ENCODE data around the gene NUF2.

The NUF2 gene

DNA sequence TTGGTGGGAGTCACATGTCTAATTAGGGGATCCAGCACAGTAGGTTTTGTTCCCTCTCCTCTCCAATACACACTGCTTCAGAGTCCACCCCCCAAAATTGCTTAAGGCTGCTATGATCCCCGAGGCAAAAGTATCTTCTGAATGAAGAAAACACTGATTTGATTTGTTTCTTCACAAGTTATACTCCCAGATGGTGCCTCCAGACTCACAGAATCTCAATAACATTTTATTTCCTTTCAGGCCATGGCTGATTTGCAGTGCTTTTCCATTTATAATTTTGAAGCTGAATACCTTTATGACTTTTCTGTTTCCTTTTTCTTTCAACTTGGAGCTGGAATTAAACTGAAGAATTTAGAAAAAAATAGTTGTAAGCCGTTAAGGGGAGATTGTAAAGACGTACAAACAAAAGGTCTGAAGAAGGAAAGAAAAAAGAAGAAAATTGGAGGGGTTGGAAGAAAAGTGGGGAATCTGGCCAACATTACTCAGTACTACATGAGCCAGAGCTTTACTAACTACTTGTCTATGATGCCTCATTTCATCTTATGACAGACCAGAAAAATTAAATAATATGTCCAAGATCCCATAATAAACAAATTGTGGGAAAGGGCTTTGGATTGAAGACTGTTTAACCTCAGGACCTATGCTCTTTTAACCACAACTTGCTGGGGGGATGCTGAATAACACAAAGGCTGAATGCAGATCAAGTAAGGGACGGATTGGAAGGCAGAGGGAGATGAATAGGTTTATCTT is 75.9 kb downstream of the NUF2 start:
- TF ChIP-seq, protein P1, sequence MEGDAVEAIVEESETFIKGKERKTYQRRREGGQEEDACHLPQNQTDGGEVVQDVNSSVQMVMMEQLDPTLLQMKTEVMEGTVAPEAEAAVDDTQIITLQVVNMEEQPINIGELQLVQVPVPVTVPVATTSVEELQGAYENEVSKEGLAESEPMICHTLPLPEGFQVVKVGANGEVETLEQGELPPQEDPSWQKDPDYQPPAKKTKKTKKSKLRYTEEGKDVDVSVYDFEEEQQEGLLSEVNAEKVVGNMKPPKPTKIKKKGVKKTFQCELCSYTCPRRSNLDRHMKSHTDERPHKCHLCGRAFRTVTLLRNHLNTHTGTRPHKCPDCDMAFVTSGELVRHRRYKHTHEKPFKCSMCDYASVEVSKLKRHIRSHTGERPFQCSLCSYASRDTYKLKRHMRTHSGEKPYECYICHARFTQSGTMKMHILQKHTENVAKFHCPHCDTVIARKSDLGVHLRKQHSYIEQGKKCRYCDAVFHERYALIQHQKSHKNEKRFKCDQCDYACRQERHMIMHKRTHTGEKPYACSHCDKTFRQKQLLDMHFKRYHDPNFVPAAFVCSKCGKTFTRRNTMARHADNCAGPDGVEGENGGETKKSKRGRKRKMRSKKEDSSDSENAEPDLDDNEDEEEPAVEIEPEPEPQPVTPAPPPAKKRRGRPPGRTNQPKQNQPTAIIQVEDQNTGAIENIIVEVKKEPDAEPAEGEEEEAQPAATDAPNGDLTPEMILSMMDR (conservative IDR thresholded peaks at IDR 0.05; ENCODE audit: control insufficient read depth, insufficient read depth, low read depth, low read length): no peak
- no peak for DNase-seq (ENCODE audit: low read depth)
- no peak overlapping the region for H3K4me3 ChIP-seq (ENCODE audit: control insufficient read depth, low read depth, low read length)

DNA sequence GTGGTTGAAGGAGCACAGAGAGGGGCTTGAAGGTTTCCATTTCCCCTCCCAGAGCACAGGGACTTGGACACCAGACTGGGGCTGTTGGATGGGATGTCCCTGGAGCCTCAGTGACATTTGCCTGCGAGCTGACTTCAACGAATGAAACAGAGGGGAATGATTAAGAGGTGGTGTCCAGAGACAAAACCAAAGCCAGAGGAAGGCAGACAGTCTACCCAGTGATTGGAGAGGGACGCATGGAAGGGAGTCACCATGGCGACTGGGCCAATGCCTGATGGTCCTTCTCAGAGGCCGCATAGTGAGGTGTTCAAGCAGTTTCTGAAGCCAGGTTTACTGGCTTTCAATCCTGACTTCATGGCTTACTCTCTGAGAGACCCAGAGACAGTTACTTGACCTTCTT is 77.2 kb downstream of the NUF2 start:
- no peak for DNase-seq (ENCODE audit: low read depth)
- TF ChIP-seq, protein P1 (conservative IDR thresholded peaks at IDR 0.05; ENCODE audit: control insufficient read depth, insufficient read depth, low read depth, low read length): no peak
- H3K4me3 ChIP-seq (ENCODE audit: control insufficient read depth, low read depth, low read length): no peak overlapping the region

DNA sequence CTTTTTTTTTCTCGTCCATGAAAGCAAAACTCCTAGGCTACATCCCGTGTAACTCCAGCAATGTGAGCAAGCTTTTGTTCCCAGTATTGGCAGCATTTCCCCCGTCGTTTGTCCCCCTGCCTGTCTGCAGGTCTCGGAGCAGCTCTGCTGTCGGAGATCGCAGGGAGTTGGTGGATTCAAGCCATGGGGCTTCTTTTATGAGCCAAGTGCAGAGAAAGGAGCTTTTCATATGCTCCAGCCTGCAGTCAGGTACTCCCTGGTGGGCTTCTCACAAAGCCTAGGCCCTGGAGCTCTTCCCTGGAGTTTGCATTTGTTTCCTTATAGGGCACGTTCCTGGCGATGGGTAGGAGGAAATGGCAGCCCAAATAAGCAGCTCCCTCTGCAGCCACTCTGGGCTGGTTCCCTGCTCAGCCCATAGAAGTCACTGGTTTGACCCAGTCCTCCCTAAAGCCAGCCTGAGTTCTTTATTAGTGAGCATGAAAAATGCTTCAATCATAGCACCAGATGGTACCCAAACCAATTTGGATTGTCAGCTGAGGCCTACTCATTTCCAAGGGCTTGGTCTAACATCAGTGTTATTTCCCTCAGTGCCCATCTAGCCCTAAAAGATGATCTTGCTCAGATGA is 78.3 kb downstream of the NUF2 start:
- no peak overlapping the region for H3K4me3 ChIP-seq (ENCODE audit: control insufficient read depth, low read depth, low read length)
- TF ChIP-seq, protein P1 (conservative IDR thresholded peaks at IDR 0.05; ENCODE audit: control insufficient read depth, insufficient read depth, low read depth, low read length): no peak
- DNase-seq (ENCODE audit: low read depth): no peak

DNA sequence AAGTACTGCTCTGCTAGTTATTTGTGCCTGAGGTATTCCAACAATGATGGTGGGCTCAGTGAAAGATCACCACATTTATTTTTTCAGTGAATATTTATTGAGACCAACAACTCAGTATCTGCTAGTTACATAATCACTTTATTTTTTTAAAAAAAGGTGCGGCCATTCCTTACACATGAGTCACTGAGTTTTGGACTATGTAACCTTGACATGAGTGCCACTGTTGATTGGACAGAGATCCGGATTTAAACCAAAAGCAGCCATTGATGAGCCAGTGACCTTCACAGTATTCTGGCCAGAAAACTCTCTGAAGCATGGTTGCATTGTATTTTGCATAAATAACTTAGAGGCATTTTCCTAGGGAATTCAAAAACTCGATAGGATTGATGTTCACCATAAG is 79.5 kb downstream of the NUF2 start:
- TF ChIP-seq, protein P1 (conservative IDR thresholded peaks at IDR 0.05; ENCODE audit: control insufficient read depth, insufficient read depth, low read depth, low read length): no peak
- DNase-seq (ENCODE audit: low read depth): no peak
- H3K4me3 ChIP-seq (ENCODE audit: control insufficient read depth, low read depth, low read length): no peak overlapping the region
